NCI-H2171 treated with DMSO at 0.1 percent for 48 hours (cell line): ENCODE measurements around the gene ADAM8.

Source experiments
- DNase-seq: peaks from one replicate; lab custom pipeline; 2025; lab: John Stamatoyannopoulos, UW

ADAM8 gene

DNA sequence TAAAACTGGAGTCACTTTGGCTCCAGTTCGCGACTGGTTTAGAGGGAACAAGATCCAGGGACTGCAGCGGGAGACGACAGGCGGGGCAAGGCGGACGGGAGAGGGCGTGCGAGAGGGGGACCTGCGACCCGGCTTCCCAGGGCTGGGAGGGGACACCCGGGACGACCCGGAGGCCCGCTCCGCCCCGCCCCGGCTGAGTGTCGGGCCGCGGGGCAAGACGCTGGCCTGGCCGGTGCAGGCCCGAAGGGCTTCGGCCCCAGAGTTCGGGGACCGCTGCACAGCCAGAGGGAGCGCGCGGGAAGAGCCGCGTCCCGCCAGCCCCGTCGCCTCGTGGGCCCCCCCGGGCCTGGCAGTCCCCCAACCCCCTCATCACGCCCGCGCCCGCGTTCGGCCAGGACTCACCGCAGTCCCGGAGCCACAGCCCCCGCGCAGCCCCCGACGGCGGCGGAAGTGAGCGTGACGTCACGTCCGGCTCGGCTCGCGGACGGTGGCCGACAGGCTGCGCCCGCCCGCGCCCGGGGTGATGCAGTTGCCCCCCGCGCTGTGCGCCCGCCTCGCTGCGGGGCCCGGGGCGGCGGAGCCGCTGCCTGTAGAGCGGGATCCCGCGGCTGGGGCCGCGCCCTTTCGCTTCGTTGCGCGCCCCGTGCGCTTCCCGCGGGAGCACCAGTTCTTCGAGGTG is 31.9 kb upstream of the ADAM8 start, which contains the start of the genes TUBGCP2 and ZNF511:
Gene TUBGCP2, minus strand, starts transcription at position 452 of the 679 bp plus-strand sequence. CDS start 5,931 bp downstream, outside the sequence.
Gene ZNF511, plus strand, starts transcription at position 494 of the 679 bp plus-strand sequence. Its CDS starts 30 bp downstream, at position 524.
- peak; percentile 54 for DNase-seq

DNA sequence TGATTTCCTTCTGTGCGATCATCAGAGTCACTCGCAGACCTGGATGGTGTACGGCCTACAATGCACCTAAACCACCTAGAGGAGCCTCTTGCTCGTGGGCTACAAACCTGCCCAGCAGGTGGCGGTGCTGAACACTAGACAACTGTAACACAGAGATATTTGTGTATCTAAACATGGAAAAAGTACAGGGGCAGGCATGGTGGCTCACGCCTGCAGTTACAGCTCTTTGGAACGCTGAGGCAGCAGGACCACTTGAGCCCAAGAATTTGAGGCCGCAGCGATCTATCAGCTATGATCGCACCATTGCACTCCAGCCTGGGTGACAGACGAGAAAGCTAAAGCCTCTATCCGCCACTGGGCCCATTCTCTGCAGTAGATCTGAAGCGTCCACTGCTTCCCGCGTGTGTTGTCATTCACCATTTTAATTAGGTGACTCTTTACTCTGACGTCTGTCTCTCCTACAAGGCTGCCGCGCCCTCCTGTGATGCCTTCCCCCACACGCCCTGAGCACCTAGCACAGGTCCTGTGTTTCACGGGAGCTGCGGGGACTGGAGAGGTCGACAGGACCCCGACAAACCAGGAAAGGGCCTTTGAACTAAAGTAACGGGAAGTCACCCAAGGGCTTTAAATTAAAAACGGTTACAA is 31.2 kb upstream of the ADAM8 start:
- DNase-seq: peak; percentile 66

DNA sequence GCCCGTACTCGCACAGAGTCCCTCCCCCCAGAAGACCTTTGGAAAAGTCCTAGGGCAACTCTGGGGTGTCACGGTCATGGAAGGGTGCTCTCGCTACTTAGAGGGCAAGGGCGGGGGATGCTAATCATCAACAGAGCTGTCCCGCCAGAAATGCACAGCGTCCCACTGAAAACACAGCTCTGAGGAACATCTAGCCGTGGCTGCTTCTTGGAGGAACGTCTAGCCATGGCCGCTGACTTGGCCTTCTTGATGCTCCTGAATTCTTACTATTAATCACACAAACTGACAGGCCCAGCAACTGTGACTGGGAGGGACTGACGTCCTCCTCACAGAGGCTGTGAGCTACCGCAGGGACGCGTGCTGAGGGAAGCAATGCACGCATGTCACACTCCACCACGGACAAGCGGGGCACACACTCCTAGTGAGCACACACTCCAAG is 30.3 kb upstream of the ADAM8 start:
- DNase-seq: no peak

GRCh38 chr10:133306097-133306476 is 29.4 kb upstream of the ADAM8 start:
- DNase-seq: no peak

DNA sequence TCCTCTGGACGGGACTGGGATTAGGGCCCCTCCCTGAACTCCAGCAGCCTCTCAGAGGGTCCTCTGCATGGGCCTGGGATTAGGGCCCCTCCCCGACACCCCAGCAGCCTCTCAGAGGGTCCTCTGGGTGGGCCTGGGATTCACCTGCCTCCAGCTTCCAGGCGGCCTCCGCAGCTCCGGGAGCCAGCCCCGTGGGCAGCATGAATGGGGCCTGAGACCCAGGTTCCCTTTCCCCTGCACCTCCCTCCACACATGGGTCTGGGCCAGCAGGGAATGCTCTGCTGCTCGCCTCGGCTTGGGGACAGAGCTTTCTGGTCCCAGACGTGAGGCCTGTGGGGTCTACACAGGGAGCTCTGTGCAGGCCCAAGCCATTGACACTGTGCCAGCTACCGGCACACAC is 26.5 kb upstream of the ADAM8 start:
- no peak for DNase-seq

DNA sequence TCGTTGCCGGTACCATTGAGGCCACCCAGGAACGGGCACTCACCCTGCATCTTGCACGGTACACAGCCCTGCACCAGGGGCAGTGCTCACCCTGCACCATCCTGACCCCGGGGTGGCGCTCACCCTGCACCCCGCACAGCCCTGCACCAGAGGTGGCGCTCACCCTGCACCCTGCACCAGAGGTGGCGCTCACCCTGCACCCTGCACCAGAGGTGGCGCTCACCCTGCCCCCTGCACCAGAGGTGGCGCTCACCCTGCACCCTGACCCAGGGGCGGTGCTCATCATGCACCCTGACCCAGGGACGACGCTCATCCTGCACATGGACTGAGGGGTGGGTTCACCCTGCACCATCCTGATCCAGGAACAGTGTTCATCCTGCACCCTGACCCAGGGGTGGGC is 25.6 kb upstream of the ADAM8 start:
- DNase-seq: no peak

GRCh38 chr10:133299738-133300137 is 23.1 kb upstream of the ADAM8 start:
- DNase-seq: no peak

- DNase-seq: no peak
Observed at GRCh38 chr10:133299224-133299623, 22.6 kb upstream of the ADAM8 start.

GRCh38 chr10:133298466-133298865 is 21.8 kb upstream of the ADAM8 start:
- DNase-seq: no peak

DNA sequence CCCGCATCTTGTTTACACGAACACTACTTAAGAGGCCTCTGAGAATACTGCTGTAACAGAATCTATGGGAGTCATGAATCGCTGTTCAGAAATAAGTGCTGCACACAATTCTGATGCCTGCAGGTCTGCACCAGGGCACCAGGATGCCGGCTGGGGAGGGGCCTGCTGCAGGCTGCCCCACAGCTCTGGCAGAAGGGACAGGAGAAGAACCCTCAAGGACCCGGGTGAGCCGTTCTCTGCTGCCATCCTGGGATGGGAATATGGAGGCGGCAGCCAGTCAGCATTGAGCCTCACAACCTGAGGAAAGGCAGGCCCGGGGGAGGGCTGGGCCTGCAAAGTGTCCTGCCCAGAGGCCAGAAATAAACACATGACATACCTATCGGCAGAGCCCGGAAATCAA is 20.8 kb upstream of the ADAM8 start:
- no peak for DNase-seq

DNA sequence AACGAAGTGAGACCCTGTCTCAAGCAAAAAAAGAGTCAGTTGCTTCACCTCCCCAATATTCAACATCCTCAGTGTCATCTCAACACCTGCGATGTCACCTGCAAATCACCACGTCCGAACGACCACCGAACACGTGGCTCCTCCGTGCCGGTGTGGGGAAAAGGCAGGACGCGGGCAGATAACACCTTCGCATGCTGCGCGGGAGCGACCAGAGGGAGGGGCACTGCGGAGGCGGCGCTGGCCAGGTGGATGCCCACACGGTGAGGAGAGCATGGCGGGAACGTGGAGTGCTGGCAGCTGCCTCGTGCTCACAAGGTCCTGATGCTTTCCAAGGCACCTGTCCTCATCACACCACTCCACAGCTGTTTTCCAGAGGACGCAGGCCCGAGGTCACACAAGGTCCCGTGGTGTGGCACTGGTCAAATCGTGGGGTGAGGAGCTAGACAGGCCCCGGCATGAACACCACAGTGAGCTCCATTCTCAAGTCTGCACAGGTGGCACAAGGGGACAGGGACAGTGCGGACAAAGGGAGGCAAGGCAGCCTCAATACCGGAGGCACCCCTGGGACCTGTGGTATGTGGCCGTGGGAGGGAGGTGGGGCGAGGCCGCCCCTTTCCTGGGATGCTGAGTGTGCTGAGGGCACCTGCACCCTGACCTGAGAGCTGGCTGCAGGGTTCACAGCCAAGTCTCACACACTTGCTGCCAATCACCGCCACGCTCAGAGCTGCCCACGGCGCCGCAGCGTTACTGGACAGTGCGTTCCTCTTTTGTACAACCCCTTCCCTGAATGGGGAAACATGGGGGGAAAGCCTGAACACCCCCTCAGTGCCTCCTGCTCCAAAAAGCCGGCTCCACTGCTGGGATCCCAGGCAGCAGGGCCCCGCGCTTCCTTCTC is 19.0 kb upstream of the ADAM8 start:
- DNase-seq: no peak

GRCh38 chr10:133294189-133294588 is 17.5 kb upstream of the ADAM8 start:
- no peak for DNase-seq

GRCh38 chr10:133293810-133294119 is 17.1 kb upstream of the ADAM8 start:
- no peak for DNase-seq

DNA sequence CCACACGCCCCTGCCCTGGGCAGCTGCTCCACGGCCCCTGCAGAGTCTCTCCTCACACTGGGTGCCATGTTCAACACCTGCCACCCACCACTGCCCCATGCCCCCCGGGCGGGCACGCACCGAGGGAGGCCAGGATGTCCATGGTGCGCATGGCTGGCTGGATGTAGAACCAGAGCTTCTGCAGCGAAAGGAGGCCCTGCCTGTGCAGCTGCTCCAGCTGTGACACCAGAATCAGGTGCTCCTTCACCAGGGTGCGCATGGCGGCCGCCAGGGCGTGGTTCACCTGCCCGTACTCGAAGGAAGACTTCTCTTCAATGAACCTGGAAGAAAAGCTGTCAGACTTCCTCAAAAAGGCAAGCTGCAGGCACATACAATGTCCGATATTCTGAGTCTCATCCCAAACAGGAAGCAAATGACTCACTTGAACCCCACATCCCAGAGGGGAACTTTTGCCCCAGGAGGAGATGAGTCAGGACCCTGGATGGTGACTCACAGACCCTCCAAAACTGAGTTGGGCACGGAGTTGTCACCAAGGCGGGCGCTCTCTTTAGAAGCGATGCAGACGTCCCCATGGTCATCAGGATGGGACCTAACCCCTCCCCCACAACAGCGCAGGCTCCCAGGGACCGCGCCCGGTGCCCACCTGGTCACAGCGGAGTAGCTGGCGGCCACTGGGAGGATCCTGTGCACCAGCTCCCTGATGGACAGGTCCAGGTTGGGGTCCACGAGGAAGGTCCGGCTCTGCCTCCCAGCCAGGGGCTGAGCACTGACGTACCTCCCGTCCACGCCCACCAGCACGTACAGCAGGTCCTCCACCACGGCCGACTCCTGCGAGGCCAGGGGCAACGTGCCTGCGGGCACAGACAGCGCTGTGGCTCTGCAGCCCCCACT is 16.5 kb upstream of the ADAM8 start:
- no peak for DNase-seq

GRCh38 chr10:133289761-133290160 is 13.1 kb upstream of the ADAM8 start:
- no peak for DNase-seq

GRCh38 chr10:133287832-133288500 is 11.3 kb upstream of the ADAM8 start:
- no peak for DNase-seq

DNA sequence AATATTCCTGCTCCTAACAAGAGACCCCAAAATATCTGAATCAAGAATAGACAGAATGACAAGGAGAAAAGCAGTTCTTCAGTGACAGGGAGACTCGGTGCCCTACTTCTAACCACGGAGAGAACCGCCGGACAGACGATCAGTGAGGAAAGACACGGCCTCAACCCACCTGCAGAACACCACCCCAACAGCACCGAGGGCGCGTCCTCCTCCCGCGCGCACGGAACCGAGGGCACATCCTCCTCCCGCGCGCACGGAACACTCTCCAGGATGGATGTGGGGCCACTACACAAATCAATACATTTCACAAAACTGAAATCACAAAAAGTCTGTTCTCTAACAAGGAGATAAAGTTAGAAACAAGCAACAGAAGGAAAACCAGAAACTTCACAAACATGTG is 9.7 kb upstream of the ADAM8 start:
- DNase-seq: no peak

DNA sequence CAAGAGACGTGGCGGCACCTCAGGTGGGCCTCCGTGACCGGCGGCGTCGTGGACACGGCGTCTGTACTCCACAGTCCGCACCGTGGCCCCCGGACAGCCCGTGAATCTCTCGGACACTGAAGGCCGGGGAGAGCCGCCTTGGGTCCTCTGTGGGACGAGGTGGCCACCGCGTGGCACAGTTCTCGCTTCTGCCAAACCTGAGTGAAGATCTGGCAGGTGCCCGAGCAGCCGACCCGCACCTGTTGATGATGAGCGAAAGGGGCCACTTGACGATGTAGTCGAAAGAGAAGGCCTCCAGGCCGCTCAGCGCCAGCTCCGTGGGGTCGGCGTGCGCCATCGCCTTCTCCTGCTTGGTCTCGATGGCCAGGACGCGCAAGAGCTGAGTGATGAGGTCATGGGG is 8.5 kb upstream of the ADAM8 start:
- no peak for DNase-seq

GRCh38 chr10:133283931-133284330 is 7.3 kb upstream of the ADAM8 start:
- no peak for DNase-seq

- no peak for DNase-seq
Observed at GRCh38 chr10:133282846-133283390, 6.2 kb upstream of the ADAM8 start.
